Mesendoderm (in vitro differentiated cells): ENCODE results near the gene NFE2L3.

ENCODE experiments used
- DNase-seq: peaks from one replicate; pipeline ENCODE4 v3.0.0; 2013
- H2AK5ac ChIP-seq: 2 replicates; pipeline ENCODE4 v1.6.1; 2013; ENCODE audit warnings: low read length, inconsistent platforms
- H2BK120ac ChIP-seq: 2 replicates; pipeline ENCODE4 v1.6.1; 2013; ENCODE audit warnings: low read depth, mild to moderate bottlenecking, low read length, moderate library complexity, mixed read lengths
- H2BK15ac ChIP-seq: replicated peaks from 2 replicates; pipeline ENCODE4 v1.6.1; 2013; ENCODE audit warnings: low read depth, mild to moderate bottlenecking, moderate library complexity
- H2BK5ac ChIP-seq: 2 replicates; pipeline ENCODE4 v1.6.1; 2013; ENCODE audit warnings: low read length, inconsistent platforms
- H3K18ac ChIP-seq: 2 replicates; pipeline ENCODE4 v1.6.1; 2013; ENCODE audit warnings: mild to moderate bottlenecking, low read length, mixed read lengths
- H3K23ac ChIP-seq: one replicate; pipeline ENCODE4 v1.6.1; 2013; ENCODE audit warnings: low read length
- H3K27ac ChIP-seq: 2 replicates; pipeline ENCODE4 v1.5.1; 2013; ENCODE audit warnings: low read depth, mild to moderate bottlenecking, inconsistent platforms, low read length, moderate library complexity
- H3K27me3 ChIP-seq: 2 replicates; pipeline ENCODE4 v1.6.1; 2013; ENCODE audit warnings: low read length, control low read depth, mild to moderate bottlenecking, inconsistent platforms; ENCODE audit not compliant: insufficient read depth, poor library complexity
- H3K36me3 ChIP-seq: 2 replicates; pipeline ENCODE4 v1.6.1; 2013; ENCODE audit warnings: low read length, inconsistent platforms; ENCODE audit not compliant: control insufficient read depth, insufficient read depth
- H3K4ac ChIP-seq: one replicate; pipeline ENCODE4 v1.6.1; 2013; ENCODE audit warnings: low read depth, mild to moderate bottlenecking, low read length, moderate library complexity
- H3K4me1 ChIP-seq: 2 replicates; pipeline ENCODE4 v1.6.1; 2013; ENCODE audit warnings: low read depth, low read length, inconsistent platforms; ENCODE audit not compliant: control insufficient read depth
- H3K4me2 ChIP-seq: 2 replicates; pipeline ENCODE4 v1.6.1; 2013; ENCODE audit warnings: low read length
- H3K4me3 ChIP-seq: 2 replicates; pipeline ENCODE4 v1.5.1; 2013; ENCODE audit warnings: mild to moderate bottlenecking, low read length
- H3K56ac ChIP-seq: one replicate; pipeline ENCODE4 v1.6.1; 2013; ENCODE audit warnings: low read length
- H3K79me1 ChIP-seq: 2 replicates; pipeline ENCODE4 v1.6.1; 2013; ENCODE audit warnings: low read length, inconsistent platforms
- H3K79me2 ChIP-seq: 2 replicates; pipeline ENCODE4 v1.6.1; 2013; ENCODE audit warnings: mild to moderate bottlenecking, low read length; ENCODE audit not compliant: control insufficient read depth, insufficient read depth
- H3K9ac ChIP-seq: 2 replicates; pipeline ENCODE4 v1.6.1; 2013; ENCODE audit warnings: low read length, inconsistent platforms
- H4K5ac ChIP-seq: one replicate; pipeline ENCODE4 v1.6.1; 2013; ENCODE audit warnings: low read length
- H4K8ac ChIP-seq: one replicate; pipeline ENCODE4 v1.6.1; 2013; ENCODE audit warnings: low read depth, mild to moderate bottlenecking, control low read depth, low read length, moderate library complexity
- WGBS: extraction: QIAGEN DNeasy Blood & Tissue Kit; methylation state at CpG from one replicate; pipeline ENCODE4 v1.1.7; 2013; ENCODE audit warnings: low lambda C conversion rate, missing lambda C conversion rate; ENCODE audit not compliant: insufficient coverage; ENCODE audit errors: extremely low coverage; 5-methylcytosine and 5-hydroxymethylcytosine counted together

NFE2L3 gene

GRCh38 chr7:26179826-26180497, 28.0 kb downstream of the NFE2L3 start:
- H4K8ac ChIP-seq, result no peak overlapping the region
- no peak overlapping the region for H3K27ac ChIP-seq
- no peaks in the 10 kb centered on the region for H3K27me3 ChIP-seq
- H2BK5ac ChIP-seq, result no peak overlapping the region
- no peak overlapping the region for H3K4ac ChIP-seq
- H3K23ac ChIP-seq, result no peak overlapping the region
- H3K79me1 ChIP-seq, result no peaks in the 10 kb centered on the region
- H3K18ac ChIP-seq, result no peak overlapping the region
- H3K4me3 ChIP-seq, result no peak overlapping the region
- H3K4me2 ChIP-seq, result no peak overlapping the region
- no peak overlapping the region for H2AK5ac ChIP-seq
- H2BK120ac ChIP-seq, result no peak overlapping the region
- no peak overlapping the region for H4K5ac ChIP-seq
- no peaks in the 10 kb centered on the region for H3K36me3 ChIP-seq
- H3K56ac ChIP-seq, result no peak overlapping the region
- WGBS, result no CpG with 5 or more reads among the region's 8 CpGs
- H3K9ac ChIP-seq, result no peak overlapping the region
- H3K79me2 ChIP-seq, result no peaks in the 10 kb centered on the region
- no peaks in the 10 kb centered on the region for H3K4me1 ChIP-seq
- H2BK15ac ChIP-seq, result no peak overlapping the region
- no peak for DNase-seq

DNA sequence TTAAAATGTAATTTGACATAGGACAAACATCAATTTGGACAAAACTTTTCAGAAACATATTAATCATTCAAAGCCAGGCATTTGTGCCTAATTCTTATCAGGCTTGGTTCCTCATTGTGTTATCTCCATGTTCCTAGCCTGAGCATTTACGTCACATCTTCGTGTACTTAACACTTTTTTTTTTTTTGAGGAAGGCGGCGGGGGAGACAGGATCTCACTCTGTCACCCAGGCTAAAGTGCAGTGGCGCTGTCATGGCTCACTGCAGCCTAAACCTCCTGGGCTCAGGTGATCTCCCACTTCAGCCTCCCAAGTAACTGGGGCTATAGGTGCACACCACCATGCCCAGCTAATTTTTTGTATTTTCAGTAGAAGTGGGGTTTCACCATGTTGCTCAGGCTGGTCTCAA, 28.8 kb downstream of the NFE2L3 start:
- no peak overlapping the region for H2BK5ac ChIP-seq
- WGBS, result no CpG with 5 or more reads among the region's 5 CpGs
- H3K79me1 ChIP-seq, result no peaks in the 10 kb centered on the region
- no peak for DNase-seq
- no peak overlapping the region for H4K5ac ChIP-seq
- no peak overlapping the region for H2BK120ac ChIP-seq
- no peak overlapping the region for H3K4ac ChIP-seq
- H3K27me3 ChIP-seq, result no peaks in the 10 kb centered on the region
- H3K18ac ChIP-seq, result no peak overlapping the region
- H3K79me2 ChIP-seq, result no peaks in the 10 kb centered on the region
- H3K23ac ChIP-seq, result no peak overlapping the region
- no peaks in the 10 kb centered on the region for H3K4me1 ChIP-seq
- H3K4me3 ChIP-seq, result no peak overlapping the region
- H3K9ac ChIP-seq, result no peak overlapping the region
- no peak overlapping the region for H3K4me2 ChIP-seq
- H2BK15ac ChIP-seq, result no peak overlapping the region
- H3K56ac ChIP-seq, result no peak overlapping the region
- H3K27ac ChIP-seq, result no peak overlapping the region
- H2AK5ac ChIP-seq, result no peak overlapping the region
- H3K36me3 ChIP-seq, result no peaks in the 10 kb centered on the region
- H4K8ac ChIP-seq, result no peak overlapping the region

GRCh38 chr7:26181474-26182227, 29.7 kb downstream of the NFE2L3 start:
- Histone ChIP-seq H3K4ac (no peak overlapping the region), H2BK5ac (no peak overlapping the region), H3K36me3 (no peaks in the 10 kb centered on the region), H4K8ac (no peak overlapping the region), H3K27me3 (no peaks in the 10 kb centered on the region), H3K9ac (no peak overlapping the region), H2BK15ac (no peak overlapping the region), H3K4me3 (no peak overlapping the region), H3K56ac (no peak overlapping the region), H3K79me2 (no peaks in the 10 kb centered on the region), H3K27ac (no peak overlapping the region), H4K5ac (no peak overlapping the region), H3K18ac (no peak overlapping the region), H2BK120ac (no peak overlapping the region), H2AK5ac (no peak overlapping the region), H3K79me1 (no peaks in the 10 kb centered on the region), H3K23ac (no peak overlapping the region), H3K4me1 (no peaks in the 10 kb centered on the region), H3K4me2 (no peak overlapping the region)
- WGBS, result no CpG with 5 or more reads among the region's 3 CpGs
- no peak for DNase-seq

DNA sequence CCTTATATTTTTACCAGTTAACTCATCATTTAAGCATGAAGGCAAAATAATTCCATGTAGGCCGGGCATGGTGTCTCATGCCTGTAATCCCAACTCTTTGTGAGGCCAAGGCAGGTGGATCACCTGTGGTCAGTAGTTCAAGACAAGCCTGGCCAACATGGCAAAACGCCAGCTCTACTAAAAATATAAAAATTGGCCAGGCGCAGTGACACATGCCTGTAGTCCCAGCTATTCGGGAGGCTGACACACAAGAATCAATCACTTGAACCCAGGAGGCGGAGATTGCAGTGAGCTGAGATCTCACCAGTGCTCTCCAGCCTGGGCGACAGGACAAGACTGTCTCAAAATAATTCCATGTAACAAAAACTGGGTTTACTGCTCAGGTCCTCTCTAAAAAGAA, 30.3 kb downstream of the NFE2L3 start:
- no peak overlapping the region for H4K5ac ChIP-seq
- no peak overlapping the region for H2BK5ac ChIP-seq
- H3K18ac ChIP-seq, result no peak overlapping the region
- no peak overlapping the region for H3K27ac ChIP-seq
- no peak overlapping the region for H2BK15ac ChIP-seq
- H3K4me3 ChIP-seq, result no peak overlapping the region
- no peak overlapping the region for H3K23ac ChIP-seq
- no peaks in the 10 kb centered on the region for H3K27me3 ChIP-seq
- no peak for DNase-seq
- H2AK5ac ChIP-seq, result no peak overlapping the region
- no peak overlapping the region for H3K56ac ChIP-seq
- H3K4ac ChIP-seq, result no peak overlapping the region
- no peak overlapping the region for H3K4me2 ChIP-seq
- H3K79me1 ChIP-seq, result no peaks in the 10 kb centered on the region
- no peaks in the 10 kb centered on the region for H3K79me2 ChIP-seq
- WGBS, result no CpG with 5 or more reads among the region's 6 CpGs
- H3K4me1 ChIP-seq, result no peaks in the 10 kb centered on the region
- no peak overlapping the region for H2BK120ac ChIP-seq
- no peak overlapping the region for H3K9ac ChIP-seq
- H4K8ac ChIP-seq, result no peak overlapping the region
- H3K36me3 ChIP-seq, result no peaks in the 10 kb centered on the region

DNA sequence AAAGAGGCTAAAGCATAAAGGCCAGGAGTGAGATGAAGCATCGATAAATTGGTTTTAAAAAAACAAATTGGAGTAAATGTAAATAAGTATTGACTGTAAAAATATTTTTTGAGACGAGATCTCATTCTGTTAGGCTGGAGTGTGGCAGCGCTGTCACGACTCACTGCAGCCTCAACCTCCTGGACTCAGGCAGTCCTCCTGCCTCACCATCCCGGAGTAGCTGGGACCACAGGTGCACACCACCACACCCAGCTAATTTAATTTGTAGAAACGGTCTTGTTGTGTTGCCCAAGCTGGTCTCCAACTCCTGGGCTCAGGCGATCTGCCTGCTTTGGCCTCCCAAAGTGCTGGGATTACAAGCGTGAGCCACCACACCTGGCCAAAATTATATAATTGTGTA, 30.7 kb downstream of the NFE2L3 start:
- H4K8ac ChIP-seq, result no peak overlapping the region

More for the DNA sequence above, 30.7 kb downstream of the NFE2L3 start:
- no peak for DNase-seq
- Histone ChIP-seq H3K23ac (no peak overlapping the region), H2BK5ac (no peak overlapping the region), H3K4me1 (no peaks in the 10 kb centered on the region), H3K4ac (no peak overlapping the region), H3K79me2 (no peaks in the 10 kb centered on the region), H2BK15ac (no peak overlapping the region), H3K4me3 (no peak overlapping the region), H2AK5ac (no peak overlapping the region), H3K79me1 (no peaks in the 10 kb centered on the region), H3K56ac (no peak overlapping the region), H2BK120ac (no peak overlapping the region), H3K36me3 (no peaks in the 10 kb centered on the region), H3K4me2 (no peak overlapping the region), H3K18ac (no peak overlapping the region), H4K5ac (no peak overlapping the region), H3K27ac (no peak overlapping the region), H3K9ac (no peak overlapping the region), H3K27me3 (no peaks in the 10 kb centered on the region)
- WGBS, result no CpG with 5 or more reads among the region's 8 CpGs
